GM19099 (cell line): Measurements from ENCODE around the gene CEP19.

Source experiments
- POLR2A ChIP-seq: IDR thresholded peaks from 3 replicates; pipeline ENCODE4 v1.6.1; 2011; ENCODE audit warnings: low read depth; ENCODE audit not compliant: insufficient read length; ENCODE audit errors: extremely low read depth

CEP19 gene

DNA sequence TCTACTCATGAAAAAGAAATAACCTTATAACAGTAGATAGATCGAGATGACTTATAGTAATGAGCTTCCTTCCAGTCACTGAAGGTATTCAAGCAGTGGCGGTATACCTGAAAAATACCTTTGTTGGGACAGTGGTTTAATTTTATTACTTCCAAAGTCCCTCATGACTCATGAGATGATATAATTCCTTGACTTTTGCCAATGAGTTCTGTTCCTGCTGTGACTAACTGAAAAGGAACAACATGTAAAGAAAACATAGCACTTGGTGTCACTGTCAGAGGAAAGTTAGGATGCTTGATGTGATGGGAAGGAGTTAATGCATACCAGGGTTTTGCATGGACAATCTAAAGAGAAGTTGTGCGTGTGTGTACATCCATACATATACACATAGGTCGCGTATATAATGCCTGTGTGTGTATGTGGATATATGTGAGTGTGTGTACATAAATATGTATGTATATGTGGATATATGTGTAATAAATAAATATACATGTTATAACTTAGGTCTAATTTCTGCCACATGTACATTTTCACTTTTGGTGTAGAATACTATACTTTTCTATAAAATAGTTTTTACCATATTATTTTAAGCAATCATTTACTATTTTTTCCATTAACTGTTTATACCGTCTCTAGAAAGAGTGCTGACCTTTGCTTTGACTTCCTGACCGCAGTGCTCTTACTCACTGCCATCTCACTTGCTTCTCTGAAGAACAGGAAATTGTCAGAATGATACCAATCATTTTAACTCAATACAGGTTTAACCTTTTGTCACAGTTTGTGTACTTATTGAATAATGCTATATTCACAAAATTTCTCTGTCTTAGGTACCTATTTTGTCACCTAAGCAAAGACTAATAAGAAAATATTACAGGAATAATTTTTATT, 15.0 kb upstream of the CEP19 start:
- TF ChIP-seq POLR2A = no peak

DNA sequence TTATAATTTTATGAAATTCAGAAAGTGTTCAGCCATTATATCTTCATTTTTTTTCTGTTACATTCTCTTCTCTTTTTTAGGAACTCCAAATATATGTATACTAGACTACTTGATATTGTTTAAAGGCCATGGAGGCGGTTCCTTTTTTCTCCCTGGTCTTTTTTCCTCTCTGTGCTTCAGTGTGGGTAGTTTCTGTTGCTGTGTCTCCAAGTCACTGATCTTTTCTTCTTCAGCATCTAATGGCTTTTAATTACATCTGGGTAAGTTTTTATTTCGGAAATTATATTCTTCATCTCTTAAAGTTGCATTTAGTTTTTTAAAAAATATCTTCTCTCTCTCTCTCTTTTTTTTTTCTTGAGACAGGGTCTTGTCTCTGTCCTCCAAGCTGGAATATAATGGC, 9.0 kb upstream of the CEP19 start:
- no peak for TF ChIP-seq POLR2A

DNA sequence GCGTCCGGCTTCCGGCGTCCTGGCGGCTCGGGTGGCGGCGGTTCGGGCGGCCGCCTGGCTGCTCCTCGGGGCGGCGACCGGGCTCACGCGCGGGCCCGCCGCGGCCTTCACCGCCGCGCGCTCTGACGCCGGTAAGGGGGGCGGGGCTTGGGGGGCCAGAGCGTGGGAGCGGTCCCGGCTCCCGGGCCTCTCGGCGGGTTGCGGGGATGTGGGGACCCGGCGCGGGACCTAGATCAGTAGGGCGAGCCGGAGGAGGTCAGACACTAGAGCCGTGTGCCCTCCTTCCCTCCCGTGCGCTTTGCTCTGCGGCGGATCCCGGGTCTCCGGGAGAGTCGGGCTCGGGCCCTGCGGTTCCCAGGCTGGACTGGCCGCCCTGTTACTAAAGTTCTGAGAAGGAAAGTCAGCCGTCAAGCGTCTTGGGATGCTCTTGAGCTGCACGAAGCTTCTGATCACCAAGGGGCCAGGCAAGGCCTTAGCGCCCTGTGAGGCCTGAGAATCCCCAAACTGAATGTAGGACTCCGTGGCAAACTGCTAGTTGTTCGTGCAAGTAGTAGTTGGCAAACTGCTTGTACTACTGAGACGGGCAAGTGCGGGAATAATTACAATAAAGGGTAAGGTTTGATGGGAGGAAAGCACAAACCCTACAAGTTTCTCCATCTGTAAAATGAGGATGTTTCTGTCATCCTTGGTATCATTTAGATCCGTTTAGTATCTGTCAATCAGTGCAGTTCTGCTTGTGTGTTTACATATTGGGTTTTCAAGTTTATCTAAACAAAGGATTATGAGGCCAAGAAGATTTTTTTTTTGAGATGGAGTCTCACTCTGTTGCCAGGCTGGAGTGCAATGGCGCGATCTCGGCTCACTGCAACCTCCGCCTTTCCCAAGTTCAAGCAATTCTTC, 714 bp upstream of the CEP19 start:
- no peak for TF ChIP-seq POLR2A

DNA sequence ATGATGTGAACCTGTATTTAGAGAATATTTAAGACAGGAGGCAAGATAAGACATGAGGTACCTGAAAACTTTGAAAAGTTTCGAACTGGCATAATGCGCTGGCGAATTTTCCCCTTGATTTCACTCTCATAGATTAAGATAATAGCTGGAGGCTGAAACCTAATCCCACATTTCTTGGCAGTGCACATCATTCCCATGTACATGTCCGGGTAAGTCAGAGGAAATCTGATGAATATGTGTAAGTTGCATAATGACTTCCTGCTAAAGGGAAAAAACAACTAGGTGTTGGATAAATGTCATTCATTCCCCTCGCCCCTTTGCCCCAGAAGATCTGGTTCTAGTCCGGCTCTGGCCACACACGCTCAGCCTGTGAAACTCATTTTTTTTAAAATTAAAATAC, 3.6 kb downstream of the CEP19 start:
- TF ChIP-seq POLR2A = no peak

DNA sequence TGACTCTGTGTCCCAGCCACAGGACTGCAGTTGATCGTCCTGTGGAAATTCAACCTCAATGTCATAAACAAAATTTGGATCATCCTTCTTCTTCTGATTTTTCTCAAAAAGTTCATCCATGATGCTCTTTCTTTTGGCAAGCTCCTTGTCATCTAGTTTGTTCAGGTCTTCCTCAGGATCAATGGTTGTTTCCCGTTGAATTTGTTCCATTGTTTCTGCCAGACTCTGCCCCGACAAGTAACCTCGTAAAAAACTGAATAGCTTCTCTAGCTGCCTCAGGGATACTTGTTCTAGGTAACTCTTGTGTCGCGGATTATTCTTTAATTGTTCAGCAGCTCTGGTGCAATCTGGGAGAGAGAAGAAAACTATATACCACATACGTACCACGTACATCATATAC, 4.5 kb downstream of the CEP19 start:
- TF ChIP-seq POLR2A = no peak

DNA sequence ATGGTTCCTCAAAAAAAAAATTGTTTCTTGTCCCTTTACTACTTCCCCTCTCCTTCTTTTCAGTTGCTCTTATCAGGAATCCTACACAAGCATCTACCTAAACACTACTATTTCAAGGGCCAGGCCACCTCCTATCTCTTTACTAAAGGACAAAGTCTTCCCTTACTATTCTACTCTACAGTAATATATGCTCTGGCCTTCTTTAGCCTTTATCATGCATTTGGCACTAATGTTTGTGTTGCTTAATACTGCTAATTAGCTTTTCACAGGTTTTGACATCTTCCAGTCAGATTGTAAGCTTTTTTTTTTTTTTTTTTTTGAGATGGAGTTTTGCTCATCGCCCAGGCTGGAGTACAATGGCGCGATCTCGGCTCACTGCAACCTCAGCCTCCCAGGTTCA, 5.3 kb downstream of the CEP19 start:
- TF ChIP-seq POLR2A = no peak

DNA sequence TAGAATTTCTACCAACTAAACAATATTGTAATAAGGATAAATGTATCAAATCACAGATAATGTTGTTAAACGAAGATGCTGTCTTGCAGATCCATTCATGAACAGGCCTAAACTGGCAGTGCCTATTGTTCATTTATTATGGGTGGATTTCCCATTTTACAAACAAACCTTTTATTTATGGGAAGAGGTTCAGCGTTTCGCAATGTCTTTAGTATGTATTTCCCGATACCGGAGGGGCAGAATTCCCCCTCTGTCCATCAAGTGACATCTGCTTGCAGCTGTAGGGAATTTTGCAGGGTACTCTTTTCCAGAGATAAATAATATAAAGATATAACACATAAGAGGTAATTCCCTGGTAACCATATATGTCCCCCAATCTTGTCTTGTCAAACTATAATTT, 5.7 kb downstream of the CEP19 start:
- no peak for TF ChIP-seq POLR2A

DNA sequence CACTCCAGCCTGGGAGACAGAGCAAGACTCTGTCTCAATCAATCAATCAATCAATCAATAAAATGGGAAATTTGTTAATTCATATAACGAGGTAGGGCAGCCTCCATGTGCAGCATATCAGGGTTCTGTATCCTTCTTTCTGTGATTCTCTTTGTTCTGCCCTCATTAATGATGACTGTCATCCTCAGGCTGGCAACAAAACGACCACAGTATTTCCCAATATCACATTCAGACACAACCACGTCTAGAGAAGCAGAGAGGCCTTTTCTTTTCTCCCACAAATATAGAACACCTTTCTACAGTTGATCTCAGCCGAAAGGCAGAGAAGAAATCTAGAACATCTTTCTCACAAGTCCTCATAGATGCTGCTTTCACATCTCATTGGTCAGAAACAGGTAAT, 11.2 kb downstream of the CEP19 start:
- TF ChIP-seq POLR2A = no peak

DNA sequence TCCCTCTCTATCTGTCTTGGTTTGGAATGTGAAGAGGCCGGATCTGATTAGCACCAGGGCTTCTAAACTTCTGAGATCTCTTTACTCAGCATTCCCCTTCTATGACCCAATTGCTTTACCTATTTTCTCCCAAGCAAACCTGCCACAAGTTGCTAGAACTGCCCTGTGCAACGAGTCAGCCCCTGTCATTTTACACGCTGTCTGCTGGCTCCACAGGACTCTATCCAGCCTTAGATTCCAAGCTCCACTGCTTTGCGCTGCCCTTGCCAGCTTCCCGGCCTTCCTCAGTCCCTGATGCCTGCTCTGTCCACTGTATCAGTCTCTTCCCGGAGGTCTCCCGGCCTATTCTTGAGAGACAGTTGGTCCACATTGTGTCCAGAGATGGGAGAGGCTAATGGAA, 12.3 kb downstream of the CEP19 start:
- no peak for TF ChIP-seq POLR2A

DNA sequence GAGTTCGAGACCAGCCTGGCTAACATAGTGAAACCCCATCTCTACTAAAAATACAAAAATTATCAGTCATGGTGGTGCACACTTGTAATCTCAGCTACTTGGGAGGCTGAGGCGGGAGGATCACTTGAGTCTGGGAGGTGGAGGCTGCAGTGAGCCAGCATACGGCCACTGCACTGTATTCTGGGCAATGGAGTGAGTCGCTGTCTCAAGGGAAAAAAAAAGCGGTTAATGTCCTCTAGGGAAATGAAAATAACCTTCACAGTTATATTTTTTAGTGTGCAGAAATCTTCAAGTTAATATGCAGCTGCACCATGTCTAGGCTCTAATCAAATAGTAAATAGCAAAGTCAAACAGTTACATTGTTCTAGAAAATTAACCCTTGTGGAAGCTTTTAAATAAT, 14.8 kb downstream of the CEP19 start:
- no peak for TF ChIP-seq POLR2A

DNA sequence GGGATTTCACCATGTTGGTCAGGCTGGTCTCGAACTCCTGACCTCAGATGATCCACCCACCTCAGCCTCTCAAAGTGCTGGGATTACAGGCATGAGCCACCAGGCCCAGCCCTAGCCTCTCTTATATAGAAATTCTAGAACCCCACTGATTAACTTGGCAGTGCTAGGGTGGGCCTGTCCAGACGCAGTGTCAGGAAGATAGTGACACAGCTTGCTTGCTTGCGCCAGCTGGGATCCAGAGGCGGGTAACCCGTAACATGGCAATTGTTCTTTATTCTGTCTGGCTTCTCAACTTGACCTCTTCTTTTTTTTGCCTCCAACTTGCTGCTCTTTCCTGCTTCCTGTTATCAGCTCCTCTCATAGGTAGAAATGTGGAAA, 16.2 kb downstream of the CEP19 start:
- no peak for TF ChIP-seq POLR2A

DNA sequence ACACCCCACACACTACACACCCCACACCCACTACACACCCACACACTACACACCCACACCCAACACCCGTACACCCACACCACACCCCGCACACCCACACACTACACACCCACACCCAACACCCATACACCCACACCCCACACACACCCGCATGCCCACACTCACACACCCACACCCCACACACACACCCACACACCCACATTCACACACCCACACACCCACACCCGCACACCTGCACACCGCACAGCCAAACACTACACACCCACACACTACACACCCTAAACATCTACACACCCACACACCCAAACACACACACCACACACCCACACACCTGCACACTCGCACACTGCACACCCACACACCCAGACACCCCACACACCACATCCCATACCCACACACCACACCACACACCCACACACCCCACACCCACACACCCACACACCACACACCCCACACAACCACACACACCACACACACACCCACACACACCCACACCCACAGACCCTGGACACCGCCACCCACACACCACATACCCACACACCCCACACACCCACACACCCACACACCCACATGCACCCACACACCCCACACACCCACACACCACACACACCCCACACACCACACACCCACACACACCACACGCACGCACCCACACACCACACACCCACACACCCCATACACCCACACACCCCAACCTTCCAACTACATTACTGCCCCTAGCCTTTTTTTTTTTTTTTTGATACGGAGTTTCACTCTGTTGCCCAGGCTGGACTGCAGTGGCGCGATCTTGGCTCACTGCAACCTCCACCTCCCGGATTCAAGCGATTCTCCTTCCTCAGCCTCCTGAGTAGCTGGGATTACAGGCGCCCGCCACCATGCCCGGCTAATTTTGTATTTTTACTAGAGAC, 16.9 kb downstream of the CEP19 start:
- no peak for TF ChIP-seq POLR2A

DNA sequence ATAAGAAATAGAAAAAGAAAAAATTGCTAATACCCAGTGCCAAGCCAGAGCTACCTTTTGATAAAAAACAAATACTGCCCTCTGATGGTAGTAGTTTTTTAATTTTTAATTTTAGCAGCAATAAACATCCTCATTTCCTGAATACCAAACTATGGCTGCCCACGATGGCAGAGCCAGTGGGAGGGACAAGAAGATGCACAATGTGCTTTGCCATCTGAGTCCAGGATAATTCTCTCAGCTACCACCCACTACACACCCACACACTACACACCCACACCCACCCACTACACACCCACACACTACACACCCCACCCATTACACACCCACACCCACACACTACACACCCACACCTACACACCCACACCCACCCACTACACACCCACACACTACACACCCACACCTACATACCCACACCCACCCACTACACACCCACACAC, 17.8 kb downstream of the CEP19 start:
- no peak for TF ChIP-seq POLR2A

DNA sequence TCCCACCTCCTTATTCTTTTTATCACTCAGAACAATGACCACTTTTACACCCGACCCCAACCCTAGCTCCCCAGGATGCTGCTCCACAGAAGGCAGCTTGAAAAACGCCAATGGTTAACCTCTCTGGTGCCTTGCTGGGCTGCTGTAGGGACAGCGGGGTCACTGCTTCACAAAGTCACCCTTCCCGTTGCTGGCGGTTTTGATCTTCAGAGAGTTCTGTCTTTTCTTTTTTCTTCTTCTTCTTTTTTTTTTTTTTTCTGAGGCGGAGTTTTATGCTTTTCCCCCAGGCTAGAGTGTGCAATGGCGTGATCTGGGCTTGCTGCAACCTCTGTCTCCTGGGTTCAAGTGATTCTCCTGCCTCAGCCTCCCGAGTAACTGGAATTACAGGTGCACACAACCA, 20.7 kb downstream of the CEP19 start:
- TF ChIP-seq POLR2A = no peak
